GM19025 (cell line): ENCODE measurements around the gene GRB2.
"Not testable (repeated sequence)": the region's sequence is repeated elsewhere in the genome, so short reads cannot be mapped to it uniquely, and the experiment has no call there.

Experiments
- ATAC-seq: cut with Tn5 transposase; IDR thresholded peaks from one replicate; pipeline ENCODE4 v1.9.1; 2021; ENCODE audit warnings: mild to moderate bottlenecking, low read depth, moderate library complexity; ENCODE audit not compliant: unreplicated experiment

GRB2 gene

GRCh38 chr17:75325827-75326225 lies 79.7 kb downstream of the GRB2 start:
- ATAC-seq = no peak

GRCh38 chr17:75325348-75325747 lies 80.1 kb downstream of the GRB2 start:
- ATAC-seq = no peak

GRCh38 chr17:75321506-75321905 lies 84.0 kb downstream of the GRB2 start:
- no peak for ATAC-seq

- peak; percentile 65 for ATAC-seq
Observed at GRCh38 chr17:75319904-75320691, 85.4 kb downstream of the GRB2 start.

GRCh38 chr17:75318615-75319222 lies 86.8 kb downstream of the GRB2 start:
- no peak for ATAC-seq

- no peak for ATAC-seq
Observed at GRCh38 chr17:75318211-75318610, 87.3 kb downstream of the GRB2 start.

- ATAC-seq = no peak
Observed at GRCh38 chr17:75317671-75318070, 87.8 kb downstream of the GRB2 start.

- ATAC-seq = no peak
Observed at GRCh38 chr17:75316253-75316652, 89.2 kb downstream of the GRB2 start.

- no peak for ATAC-seq
Observed at GRCh38 chr17:75315541-75316243, 89.8 kb downstream of the GRB2 start.

GRCh38 chr17:75313941-75314551 lies 91.4 kb downstream of the GRB2 start:
- peak; percentile 55 for ATAC-seq

GRCh38 chr17:75308732-75309629 lies 96.5 kb downstream of the GRB2 start:
- ATAC-seq = no peak

GRCh38 chr17:75307957-75308731 lies 97.3 kb downstream of the GRB2 start:
- ATAC-seq = no peak

- no peak for ATAC-seq
Observed at GRCh38 chr17:75301502-75302206, 103.8 kb downstream of the GRB2 start.

- no peak for ATAC-seq
Observed at GRCh38 chr17:75301049-75301448, 104.4 kb downstream of the GRB2 start.

- no peak for ATAC-seq
Observed at GRCh38 chr17:75300280-75300679, 105.2 kb downstream of the GRB2 start.

- peak; percentile 52 for ATAC-seq
Observed at GRCh38 chr17:75295201-75296158, 110.0 kb downstream of the GRB2 start.

GRCh38 chr17:75292810-75293448 lies 112.5 kb downstream of the GRB2 start:
- not testable (repeated sequence) for ATAC-seq
